PC-3 (cell line): ENCODE measurements around the gene RFX1.
"Not testable (repeated sequence)": the region's sequence is repeated elsewhere in the genome, so short reads cannot be mapped to it uniquely, and the experiment has no call there.

ENCODE experiments used
- CTCF ChIP-seq: fragments of 300-600 bp; sonication (generic); conservative IDR thresholded peaks from 2 replicates; pipeline ENCODE4 v1.5.1; 2017; ENCODE audit warnings: antibody characterized with exemption, low read depth, mild to moderate bottlenecking, low read length
- EZH2 ChIP-seq: fragments of 300-600 bp; sonication (generic); IDR thresholded peaks from one replicate; pipeline ENCODE4 v1.6.1; 2017; ENCODE audit warnings: antibody characterized with exemption, mild to moderate bottlenecking, low read length; ENCODE audit not compliant: unreplicated experiment
- EZH2phosphoT487 ChIP-seq: fragments of 300-600 bp; sonication (generic); IDR thresholded peaks from 2 replicates; pipeline ENCODE4 v1.6.1; 2018; ENCODE audit warnings: mild to moderate bottlenecking, antibody characterized with exemption, low read length, borderline replicate concordance

DNA sequence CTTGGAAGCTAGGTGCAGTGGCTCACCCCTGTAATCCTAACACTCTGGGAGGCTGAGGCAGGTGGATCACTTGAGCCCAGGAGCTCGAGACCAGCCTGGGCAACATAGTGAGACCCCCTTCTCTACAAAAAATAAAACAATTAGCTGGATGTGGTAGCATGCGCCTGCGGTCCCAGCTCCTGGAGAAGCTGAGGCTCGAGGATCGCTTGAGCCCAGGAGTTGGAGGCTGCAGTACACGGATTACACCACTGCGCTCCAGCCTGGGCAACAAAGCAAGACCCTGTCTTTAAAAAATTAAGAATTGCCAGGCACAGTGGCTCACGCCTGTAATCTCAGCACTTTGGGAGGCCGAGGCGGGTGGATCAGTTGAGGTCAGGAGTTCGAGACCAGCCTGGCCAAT is 44.8 kb upstream of the RFX1 start:
- TF ChIP-seq CTCF, EZH2, EZH2phosphoT487: not testable (repeated sequence)
